Brain pericyte (primary cell): Measurements from ENCODE around the gene SGK1.
"Not testable (repeated sequence)": the region's sequence is repeated elsewhere in the genome, so short reads cannot be mapped to it uniquely, and the experiment has no call there.

ENCODE experiments used
- DNase-seq: peaks from one replicate; pipeline ENCODE4 v3.0.0-alpha.2; 2012; ENCODE audit warnings: low read depth, low spot score

Gene SGK1

DNA sequence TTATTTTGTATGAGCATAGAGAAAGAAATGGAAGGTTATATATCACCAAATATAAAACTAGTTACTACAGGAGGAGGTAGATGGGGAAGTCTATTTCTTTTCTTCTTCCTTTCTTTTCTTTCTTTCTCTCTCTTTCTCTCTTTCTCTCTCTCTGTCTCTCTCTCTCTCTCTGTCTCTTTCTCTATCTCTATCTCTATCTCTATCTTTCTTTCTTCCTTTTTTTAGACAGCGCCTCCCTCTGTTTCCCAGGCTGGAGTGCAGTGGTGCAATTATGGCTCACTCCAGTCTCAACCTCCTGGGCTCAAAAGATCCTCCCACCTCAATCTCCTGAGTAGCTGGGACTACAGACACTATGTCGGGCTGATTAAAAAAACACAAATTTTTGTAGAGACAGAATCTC lies 10.2 kb upstream of the SGK1 start:
- DNase-seq = no peak

DNA sequence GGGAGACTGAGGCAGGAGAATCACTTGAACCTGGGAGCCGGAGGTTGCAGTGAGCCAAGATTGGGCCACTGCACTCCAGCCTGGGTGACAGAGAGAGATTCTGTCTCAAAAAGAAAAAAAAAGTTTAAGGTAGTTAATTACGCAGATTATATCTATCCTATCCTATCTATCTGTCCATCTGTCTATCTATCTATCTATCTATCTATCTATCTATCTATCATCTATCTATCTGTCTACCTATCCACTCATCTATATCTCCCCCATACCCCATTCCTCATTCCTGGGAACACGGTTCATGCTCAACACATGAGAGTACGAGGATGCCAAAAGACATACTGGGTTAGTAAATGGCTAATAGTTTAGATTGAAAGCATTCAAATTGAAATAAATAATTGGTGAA lies 8.3 kb upstream of the SGK1 start:
- DNase-seq = not testable (repeated sequence)

DNA sequence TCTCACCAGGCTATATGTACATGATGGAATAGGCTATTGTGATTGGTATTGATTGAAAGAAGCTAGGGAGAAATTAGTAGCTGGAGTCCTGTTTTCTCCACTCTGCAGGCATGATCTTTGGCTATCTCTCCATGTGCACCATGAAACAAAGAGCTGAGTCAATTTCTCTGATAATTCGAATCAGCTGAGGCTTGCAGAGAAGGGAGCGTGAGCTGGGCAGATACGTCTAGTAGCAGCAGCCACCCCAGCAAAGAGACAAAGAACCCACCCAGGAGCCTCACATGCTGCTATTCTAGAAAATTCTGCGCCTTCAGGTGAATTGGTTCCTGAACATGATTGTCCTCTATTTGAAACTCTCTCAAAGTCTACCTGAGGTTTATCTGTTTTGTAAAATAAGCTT lies 6.9 kb upstream of the SGK1 start:
- DNase-seq = no peak

DNA sequence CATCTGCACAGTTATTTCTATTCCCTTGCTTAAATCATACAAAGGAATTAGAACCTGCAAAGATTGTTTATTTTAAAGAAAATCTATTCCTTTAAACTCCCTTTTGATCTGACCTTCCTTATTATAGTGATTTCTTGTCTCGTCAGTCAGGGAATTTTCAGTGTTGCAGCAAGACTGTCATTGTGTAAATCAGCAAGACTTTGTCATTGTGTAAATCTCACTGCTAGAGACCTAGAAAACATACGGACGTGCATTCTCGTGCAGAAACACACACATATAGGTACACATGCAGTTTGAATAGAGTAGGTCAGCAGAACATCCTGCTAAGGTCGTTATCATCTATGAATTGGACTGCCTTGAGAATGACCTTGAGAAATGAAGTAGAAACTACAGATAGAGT lies 6.2 kb upstream of the SGK1 start:
- no peak for DNase-seq

DNA sequence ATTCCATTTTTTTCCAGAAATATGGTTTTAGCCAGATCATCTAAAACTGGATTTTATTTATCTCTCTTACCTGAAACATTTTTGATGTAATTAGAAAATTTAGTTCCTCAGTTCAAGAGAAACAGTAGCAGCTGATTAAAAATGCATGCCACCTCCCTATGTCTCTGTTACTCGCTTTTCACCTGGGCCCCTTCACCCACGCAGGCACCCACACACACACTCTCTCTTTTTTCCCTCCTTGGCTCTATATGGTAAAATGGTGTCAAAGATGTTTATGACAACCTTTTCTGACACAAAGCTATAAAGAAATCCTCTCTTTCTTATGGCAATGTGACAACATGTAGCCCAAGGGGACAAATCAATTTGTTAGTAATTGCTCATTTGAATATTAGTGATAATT lies 5.8 kb upstream of the SGK1 start:
- DNase-seq = no peak

DNA sequence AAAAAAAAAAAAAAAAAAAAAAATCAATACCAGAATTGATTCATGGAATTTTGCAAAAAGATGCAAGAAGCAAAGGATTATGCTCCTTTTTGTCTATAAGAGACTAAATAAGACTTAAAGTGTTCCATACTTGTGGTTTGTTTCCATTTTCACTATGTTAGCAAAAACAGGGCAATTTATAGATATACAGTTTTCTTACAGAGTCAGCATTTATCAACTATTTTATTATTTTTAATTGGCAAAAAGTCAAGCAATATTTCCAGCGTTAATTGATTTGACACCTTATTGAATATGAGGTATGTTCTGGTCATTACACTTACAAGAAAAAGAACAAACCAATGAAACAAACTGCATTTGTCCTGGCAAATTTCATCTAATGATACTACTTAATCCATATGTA lies 5.4 kb upstream of the SGK1 start:
- DNase-seq = no peak

DNA sequence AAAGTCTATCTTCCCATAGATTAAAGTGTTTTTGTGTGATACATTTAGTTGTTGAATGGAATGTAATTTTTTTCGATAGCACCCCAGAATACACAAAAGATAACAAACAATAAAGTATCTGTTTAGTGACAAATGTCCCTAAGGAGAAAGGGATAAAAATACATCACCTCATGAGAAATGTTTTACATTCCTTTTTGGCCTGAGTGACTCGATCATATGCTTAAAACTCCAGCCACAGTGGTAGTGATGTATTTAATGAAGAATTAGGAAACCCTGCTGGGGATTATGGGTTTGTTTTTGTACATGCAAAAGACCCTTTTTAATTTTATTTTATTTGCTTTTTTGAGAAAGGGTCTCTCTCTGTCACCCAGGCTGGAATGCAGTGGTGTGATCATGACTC lies 4.3 kb upstream of the SGK1 start:
- no peak for DNase-seq

DNA sequence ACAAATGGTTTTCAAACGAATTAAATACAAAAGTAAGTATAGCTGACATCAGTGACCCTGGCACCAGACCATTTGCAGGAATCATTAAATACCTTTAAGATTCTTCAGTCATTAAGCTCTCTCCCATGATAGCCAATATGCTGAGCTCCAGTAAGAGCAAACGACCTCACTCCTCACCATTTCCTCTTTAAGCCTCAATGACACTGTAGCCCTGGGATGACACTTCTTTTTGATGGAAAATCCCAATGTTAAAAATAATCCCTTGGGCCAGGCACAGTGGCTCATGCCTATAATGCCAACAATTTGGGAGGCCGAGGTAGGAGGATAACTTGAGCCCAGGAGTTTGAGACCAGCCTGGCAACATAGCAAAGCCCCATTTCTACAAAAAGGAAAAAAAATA lies 3.3 kb upstream of the SGK1 start:
- DNase-seq = no peak

DNA sequence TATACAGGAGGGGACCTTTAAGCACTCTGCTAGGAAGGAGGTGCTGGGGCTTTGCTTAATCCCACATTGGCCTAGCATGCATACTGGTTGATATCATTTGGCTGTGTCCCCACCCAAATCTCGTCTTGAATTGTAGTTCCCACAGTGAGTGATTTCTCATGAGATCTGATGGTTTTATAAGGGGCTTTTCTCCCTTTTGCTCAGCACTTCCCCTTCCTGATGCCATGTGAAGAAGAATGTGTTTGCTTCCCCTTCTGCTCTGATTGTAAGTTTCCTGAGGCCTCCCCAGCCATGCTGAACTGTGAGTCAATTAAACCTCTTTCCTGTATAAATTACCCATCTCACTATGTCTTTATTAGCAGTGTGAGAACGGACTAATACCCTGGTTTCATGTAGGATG lies 1.8 kb upstream of the SGK1 start:
- DNase-seq = not testable (repeated sequence)

DNA sequence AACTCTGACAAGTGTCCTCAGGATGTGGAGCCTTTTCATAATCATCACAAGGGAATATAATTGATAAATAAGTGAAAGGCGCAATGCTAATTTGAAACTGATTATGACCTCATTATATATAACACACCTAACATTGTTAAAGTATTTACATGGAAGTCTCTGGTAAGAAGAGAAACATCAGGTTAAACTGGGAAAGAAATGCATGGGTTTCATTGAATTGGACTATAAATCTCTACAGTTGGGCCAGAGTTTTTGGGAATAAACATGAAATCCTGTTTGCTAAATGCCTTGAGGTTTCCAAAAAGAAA lies 1.0 kb upstream of the SGK1 start:
- DNase-seq = no peak

DNA sequence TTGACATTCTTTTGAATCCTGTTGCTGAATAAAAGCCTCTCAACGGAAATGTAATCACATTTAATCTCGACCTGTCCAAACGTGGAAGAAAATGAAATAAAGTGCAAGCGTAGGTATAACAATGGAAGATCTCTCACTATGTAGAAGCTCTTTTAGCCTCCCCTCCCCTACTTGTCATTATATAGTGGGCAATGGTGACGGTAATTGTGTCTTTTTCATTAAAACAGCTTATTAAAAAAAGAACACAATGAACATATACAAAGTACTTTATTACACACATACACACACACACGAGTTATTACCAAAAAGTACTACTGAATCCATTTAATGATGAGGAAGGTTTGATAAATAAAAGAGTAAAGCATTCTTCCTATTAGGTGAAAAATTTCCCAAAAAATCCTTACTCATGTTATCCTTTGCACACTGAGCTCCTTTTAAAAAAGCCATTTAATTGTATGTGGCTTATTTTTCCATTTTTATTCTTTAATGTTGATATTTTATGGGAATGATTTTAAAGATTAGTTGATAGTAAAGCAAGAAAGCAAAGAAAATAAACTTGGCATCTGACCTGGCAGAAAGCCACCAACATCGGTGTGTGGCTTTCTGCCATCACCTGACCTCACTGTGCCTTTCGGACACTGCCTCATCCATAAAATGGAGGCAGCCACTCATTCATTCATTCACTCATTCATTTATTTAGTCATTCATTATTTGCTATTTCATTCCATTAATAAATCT lies 493 bp upstream of the SGK1 start:
- DNase-seq = no peak

DNA sequence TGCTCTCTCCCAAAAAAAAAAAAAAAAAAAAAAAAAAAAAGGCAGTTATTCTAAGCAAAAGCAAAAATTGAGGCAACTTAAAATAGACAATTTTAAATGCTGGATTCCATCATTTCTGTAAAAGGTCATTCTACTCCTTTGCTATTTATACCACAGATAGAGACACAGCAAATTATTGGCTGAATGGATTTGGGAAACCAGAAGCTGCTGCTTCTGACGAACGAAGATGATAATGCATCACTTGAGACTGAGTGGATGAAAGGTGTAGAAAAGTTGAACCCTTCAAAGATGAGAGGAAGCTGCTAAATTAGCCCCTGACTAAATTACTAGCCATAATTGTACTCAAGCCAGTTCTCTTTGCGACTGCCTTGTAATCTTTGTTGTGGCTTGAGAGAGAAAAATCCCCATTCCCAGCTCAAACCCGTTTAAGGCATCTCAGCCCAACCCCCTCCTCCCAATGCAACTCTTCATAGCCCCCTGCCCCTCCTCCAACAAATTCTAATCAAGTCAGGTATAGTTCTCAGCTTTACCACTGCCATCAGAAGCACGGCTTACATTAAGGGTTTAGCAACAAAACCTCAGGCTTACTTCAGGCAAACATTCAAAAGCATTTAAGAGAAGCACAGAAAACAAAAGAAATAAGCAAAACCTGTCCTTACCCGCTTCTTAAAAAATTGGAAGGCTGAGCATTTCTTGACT lies 1.0 kb downstream of the SGK1 start:
- DNase-seq = no peak

DNA sequence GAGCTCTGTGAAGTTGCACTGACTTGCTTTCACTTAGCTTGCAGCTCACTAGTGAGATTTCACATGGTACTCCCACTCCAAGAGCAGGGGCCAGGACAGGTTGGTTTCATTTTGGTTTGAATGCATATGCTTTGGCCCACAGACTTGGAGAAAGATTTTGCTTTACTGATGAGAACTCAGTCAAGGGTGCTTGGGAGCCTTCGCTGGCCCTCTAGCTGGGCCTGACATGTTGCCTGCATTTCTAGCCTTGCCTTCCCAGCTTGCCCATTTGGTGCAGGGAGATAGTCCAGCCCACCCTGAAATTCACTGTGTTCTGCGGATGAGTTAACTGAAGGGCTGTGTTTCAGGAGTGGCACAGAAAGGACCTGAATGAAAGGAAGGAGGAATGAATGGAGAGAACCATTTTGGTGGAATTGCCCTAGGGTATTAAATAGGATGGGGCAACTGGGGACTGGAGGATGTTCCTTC lies 1.9 kb downstream of the SGK1 start:
- no peak for DNase-seq

DNA sequence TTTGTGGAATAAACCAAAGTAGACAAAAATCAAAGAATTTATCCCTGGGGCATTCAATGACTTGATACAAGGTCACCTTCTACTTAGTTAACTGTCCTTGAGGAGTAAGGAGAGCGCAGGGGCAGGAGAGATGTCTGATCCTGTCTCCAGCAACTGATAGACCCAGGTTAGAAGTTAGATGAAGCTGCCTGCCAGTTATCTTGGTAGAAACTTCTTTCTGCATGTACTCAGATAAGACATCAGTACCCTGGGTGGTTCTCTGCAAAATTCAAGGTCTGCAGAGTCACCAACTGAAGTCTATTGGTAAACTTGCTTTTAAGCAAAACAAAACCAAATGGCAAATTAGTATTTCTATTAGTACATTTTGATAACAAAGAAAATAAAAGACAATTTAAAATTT lies 2.7 kb downstream of the SGK1 start:
- DNase-seq = no peak

DNA sequence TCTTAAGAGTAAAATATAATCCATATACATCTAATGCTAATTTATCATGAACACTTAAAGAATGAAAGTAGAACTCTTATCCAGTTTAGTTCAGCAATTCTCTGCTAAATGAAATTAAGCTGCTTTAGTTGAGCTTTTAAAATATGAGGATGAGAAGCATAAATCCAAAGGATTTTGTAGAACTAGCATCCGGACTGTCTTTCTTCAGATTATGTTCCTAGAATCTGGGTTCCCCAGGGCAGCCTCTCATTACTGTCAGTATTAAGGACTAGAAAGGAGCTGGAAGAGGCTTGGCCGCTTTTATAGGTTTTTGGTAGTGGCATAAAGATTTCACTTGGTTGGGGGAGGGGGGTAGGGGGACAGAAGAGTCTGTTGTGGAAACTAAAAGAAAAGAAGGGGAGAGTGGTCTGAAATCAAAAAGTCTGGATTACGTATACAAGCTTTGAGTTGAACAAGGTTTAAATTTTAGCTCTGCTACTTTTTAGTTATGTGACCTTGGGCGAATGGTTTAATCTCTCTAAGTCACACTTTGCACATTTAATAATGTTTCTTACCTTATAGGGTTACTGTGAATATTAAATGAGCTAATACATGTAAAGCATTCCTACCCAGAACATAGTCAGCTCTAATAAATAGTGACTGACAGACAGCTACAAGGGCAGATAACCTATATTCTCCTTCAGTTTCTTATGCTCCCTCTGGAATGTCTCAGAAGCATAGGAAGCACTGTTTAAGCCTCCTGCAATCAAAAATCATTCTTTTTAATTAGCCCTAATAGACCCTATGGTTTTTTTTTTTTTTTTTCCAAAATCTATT lies 3.7 kb downstream of the SGK1 start:
- no peak for DNase-seq

DNA sequence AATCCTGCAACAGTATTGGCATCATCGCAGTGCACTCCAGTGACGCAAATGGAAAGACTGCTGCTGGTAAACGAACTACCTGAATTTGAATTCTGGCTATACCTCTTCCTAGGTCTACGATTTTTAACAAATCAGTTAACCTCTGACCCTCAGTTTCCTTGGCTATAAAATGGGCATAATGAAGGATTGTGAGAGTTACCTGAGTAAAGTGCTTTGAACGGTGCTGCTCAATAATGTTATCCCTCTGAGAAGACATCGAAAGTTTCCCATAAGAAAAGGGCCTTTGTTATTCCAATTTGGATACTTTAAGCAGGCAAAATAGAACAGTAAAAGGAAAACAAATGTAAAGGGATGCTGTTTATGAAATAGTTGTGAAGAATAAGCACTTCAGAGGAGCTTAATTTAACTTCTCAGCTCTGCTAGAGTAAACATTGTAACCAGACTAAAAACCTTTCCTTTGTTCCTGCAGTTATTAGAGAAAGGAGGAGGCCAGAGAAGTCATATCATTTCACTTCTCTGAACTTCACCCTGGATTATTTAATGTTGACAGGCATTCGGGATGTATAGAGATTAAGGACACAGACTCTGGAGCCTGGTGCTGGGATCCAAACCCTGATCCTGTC lies 5.8 kb downstream of the SGK1 start:
- DNase-seq = no peak

DNA sequence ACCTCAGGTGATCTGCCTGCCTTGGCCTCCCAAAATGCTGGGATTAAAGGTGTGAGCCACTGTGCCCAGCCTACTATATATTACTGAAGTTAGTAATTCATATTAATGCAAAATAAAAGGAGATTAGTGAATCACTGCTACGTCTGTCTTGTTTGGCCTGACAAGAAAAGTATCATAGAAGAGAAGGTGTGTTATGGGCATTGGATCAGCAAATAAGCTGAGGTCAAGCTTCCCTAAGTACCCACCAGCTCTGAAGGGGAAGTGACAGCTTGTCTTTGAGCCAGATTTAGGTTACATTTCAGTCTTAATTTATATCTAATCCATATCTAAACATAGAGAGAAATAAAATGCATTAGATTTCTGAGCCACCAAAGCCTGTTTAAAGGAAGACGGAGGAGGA lies 7.1 kb downstream of the SGK1 start:
- no peak for DNase-seq

DNA sequence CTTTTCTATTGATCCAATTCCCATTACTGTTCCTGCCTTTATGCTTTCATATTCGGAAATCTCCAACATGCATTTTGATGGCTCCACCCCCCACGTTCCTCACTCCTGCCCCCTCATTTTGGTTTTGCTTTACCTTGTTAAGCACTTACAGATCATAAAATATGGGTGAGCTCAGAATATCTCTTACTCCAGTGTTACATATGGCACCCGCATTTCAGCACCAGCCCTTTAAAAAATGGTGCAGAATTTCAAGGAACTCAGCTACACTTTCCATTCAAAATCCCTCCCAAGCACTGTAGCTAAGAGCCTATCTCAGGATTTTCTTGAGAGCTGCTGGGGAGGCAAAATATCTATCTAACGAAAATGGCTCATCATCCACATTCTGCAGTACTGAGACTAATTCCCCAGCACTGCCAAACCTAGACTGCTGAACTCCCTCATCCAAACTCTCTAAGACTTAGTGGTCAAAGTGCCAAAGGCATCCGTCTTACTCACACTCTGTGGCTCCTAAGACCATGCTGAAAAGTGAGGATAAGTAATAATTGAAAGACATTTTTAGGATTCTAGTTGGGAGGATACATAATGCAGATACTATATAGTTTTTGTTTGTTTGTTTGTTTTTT lies 7.8 kb downstream of the SGK1 start:
- no peak for DNase-seq

DNA sequence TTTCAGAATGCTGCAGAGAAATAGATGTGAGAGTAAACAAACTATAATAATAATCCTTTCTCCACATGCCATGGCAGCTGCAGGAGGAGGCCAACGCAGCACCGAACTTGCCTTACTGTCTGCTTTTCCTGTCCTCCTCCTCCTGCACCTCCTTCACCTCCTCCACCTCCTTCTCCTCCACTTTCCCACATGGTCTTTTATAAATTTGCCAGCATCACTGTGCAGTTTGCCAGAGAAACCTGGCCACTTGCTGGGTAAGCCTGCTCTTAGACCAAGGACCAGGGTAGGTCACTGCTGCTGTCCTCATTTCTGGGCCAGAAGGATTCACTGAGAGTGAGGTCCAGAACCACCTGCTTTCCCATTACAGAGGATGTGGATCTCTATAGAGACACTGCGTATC lies 8.7 kb downstream of the SGK1 start:
- DNase-seq = no peak

DNA sequence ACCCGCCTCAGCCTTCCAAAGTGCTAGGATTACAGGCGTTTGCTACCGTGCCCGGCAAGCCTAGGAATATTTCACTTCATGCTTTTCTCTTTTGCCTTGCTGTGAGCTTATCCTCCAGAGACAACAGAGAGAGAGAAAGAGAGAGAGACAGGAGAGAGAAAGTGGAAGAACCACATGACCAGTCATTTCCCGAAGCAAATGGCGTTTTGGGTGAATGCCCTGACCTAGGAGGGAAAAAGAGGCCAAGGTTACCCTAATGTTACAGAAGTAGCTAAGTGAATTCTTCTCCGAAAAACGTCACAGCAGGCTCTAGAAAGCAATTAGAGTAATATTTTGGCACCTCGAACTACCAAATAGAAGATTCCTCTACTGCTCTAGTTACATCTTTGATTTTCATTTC lies 9.1 kb downstream of the SGK1 start:
- no peak for DNase-seq

DNA sequence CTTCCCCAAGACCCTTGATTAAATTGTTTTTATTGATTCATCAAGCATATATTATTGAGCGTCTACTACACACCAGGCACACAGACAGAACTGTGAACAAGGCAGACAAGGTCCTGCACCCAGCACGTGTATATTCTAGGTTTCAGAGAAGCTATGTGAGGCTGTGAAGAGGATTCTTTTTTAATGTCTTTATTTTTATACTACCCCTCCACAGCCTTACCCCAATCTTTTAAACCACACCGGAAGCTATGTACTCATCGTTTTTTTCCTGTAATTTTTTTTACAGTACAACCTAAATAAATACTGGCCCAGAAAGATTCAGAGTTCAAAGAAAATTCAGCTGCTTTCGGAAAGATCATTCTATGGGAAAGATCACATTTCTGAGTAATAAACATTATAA lies 10.0 kb downstream of the SGK1 start:
- no peak for DNase-seq

DNA sequence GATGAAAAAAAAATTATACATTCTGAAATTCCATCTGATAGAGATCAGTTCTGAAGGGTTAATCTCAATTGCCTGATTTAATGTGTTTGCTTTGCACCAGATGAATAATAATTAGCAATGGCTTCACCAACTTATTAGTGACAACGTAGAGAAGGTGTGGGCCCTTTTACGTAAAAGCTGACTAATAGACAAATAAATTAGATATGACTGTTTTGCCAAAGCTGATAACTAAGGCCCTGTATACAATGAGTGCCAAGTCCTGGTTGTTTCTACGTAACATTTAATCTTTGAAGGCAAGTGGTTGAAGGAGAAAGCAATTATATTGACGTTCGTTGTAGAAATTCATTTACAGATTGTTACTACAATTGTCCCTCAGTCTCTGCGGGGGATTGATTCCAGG lies 10.8 kb downstream of the SGK1 start:
- no peak for DNase-seq
